ENCODE data around the gene PLA2G15. TPM values are rescaled to one million over a fixed set of nuclear protein-coding genes. Genes with fewer than 3 reads are reported as not detected.

The PLA2G15 gene
- polyA plus RNA-seq, 1 donor, result 36.7 TPM

- no peak for DNase-seq
These were observed 11.9 kb upstream of the PLA2G15 start for GRCh38 chr16:68233085-68233834.

GRCh38 chr16:68233835-68234187 lies 11.4 kb upstream of the PLA2G15 start:
- DNase-seq, result no peak

DNA sequence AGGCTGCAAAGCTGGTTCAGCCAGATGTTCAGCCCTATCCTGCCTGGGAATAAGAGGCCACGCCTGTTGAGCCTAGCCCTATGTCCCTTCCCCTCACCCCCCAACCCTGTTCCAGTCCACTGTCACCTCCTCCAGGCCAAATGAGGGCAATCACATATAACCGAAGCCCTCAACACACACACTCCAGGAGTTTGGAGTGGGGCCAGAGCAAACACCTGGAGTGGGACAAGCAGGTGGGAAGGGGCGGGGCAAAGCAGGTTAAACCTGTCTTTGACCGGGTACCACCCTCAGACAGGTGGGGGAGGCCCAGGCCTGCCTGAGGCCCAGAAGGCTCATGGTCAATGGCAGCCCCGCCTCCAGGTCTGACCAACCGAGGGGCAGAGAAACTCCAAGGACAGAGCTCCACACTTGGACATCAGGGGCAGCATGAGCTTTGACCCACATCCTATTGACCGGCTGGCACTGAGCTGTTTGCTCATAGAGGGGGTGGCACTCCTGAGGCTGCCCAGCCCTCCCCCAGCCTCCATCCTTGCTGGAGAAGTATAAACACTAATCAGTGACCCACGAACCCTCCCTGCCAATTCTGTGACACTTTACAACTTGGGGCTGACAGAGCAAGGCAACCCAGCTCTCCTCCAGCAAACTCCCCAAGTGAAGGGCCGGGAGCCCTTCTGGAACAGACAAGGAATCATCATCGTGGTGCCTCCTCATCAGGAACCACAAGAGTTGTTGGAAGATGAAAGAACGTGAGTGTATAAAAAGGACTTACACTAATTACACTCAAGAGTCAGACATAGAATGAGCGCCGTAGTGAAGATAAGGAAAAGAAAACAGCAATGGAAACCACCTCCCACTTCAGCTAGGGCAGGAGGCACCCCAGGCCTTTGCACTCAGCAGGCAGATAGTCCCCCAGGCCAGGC lies 10.7 kb upstream of the PLA2G15 start:
- DNase-seq, result no peak

GRCh38 chr16:68235108-68235886 lies 9.9 kb upstream of the PLA2G15 start:
- DNase-seq, result no peak

DNA sequence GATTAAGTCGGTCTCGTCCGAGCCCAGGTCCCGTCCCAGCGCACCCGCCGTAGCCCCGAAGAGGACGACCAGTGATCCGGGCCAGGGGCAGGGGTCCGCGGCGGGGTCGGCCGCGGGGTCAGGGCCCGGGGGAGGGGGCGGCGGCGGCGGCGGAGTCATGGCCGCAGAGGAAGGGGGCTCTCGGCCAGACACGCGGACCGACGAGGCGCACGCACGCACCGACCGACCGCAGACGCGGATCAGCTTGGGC lies 9.4 kb upstream of the PLA2G15 start, which contains the start of gene ESRP2:
Gene ESRP2, minus strand, starts transcription at position 241 of the 250 bp plus-strand sequence. Its CDS starts 82 bp downstream, at position 159.
- no peak for DNase-seq

DNA sequence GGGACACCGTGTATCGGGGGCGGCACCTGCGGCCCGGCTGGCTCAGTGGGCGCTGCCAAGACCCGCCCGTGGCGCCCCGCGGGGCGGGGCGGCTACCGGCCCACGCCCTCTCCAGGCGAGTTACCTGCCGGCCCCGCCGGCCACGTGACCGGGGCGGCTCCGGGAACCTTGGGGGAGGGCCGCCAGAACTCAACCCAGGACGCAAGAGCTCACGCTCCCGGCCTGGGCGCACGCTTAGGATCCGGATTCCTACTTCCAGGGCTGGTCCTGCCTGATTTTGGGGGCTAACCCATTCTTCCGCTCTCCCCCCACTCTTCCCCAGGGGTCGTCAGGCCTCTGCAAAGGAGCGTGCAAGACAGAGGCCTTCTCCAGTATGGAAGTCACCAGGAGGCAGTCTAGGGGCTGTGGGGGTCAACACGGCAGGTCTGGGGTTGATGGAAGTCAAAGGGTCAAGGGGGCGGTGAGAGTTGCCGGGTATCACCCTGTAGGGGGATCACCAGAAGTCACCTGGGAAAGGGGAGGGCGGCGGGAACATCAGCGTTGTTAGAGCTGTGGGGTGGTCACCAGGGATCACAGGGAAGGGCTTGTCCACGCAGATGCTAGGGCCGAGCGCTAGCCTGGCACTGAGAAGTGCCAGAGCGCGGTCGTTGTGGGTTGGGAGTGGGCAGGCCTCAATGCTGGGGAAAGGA lies 8.9 kb upstream of the PLA2G15 start:
- no peak for DNase-seq

- DNase-seq, result no peak
These were observed 8.3 kb upstream of the PLA2G15 start for GRCh38 chr16:68236826-68237242.

DNA sequence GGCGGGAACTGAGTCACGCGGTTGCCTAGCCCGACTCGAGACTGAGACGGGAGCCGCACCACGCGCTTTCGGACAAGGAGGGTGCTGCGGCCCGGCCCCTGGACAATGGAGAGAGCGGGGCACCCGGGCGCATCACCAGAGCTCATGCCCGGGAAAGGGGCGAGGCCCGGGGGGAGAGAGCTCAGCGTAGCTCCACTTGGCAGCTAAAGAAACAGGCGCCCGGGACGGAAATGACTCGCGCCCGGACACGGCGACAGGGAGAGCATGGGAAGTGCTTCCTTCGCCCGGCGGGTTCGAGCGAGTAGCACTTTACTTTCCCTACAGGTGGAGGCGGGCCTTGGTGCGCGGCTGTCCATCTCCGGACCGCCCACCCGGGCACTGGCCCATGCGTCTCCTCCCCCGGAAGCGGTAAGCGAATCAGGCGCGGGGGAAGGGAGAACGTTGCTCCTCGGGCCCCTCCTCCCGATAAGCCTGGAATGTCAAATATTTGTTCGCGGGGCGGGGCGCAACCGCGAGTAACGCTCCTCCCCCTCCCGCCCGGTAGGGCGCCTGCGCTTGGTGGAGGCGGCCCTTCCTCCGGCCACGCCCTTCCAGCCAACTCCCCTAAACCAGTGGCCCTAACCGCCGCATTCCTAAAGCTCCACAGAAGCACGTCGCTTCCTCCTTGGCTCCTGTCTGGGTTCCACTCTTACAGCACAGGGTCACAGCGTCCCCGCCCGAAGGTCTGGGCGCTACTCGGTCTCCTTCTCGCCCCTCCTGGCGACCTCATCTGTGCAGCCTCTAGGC lies 7.7 kb upstream of the PLA2G15 start:
- DNase-seq, result peak; percentile 95

DNA sequence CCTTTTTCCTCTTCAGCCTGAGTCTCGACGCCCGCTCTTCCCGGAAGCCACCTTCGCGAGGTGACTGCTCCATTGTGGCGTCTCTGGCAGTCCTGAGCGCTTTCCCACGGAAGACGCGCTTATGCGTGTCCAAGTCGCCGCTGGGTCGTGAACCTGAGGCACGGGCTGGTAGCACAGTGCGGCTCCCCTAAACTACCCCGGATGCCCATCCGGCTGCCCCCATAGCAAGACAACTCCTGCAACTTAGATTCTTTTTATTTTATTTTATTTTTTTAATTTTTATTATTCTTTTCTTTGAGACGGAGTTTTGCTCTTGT lies 7.2 kb upstream of the PLA2G15 start:
- no peak for DNase-seq

- DNase-seq, result no peak
These were observed 3.1 kb upstream of the PLA2G15 start for GRCh38 chr16:68242085-68242484.

DNA sequence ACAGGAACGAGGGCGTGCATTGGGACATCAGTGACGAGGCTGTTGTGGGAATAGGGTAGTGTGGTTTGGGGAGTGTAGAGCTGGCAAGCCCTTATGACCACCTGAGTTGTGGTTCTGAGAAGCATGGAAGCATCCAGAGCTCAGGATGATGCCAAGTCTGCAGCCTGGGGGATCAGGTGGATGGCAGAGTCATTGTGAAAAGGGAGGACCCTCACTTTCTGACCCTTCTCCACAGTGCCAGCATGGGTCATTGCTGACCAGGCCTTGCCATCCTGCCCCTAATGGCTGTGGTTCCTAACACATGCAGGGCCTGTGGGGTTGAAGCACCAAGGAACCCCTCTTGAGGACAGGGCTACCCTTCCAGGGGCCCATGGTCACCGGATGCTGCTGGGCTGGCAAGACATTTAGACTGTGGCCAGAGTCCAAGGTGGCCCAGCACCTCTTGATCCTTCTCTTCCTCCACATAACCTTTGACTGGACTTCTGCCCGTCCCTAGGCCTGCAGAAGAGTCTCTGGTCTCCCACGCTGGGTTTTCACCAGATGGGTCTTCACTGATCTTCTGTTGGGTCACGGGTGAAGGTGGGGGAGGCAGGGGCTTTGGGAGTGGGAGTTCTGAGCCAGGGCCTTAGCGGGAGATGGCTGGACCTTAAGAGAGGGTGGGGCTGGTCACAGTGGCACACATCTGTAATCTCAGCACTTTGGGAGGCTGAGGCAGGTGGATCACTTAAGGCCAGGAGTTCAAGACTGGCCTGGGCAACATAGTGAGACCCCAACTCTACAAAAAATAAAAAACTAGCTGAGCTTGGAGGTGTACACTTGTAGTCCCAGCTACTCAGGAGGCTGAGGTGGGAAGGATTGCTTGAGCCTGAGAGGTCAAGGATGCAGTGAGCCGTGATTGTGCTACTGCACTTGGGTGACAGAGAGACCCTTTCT lies 2.0 kb upstream of the PLA2G15 start:
- DNase-seq, result no peak

GRCh38 chr16:68244481-68244902 lies 681 bp upstream of the PLA2G15 start:
- no peak for DNase-seq

DNA sequence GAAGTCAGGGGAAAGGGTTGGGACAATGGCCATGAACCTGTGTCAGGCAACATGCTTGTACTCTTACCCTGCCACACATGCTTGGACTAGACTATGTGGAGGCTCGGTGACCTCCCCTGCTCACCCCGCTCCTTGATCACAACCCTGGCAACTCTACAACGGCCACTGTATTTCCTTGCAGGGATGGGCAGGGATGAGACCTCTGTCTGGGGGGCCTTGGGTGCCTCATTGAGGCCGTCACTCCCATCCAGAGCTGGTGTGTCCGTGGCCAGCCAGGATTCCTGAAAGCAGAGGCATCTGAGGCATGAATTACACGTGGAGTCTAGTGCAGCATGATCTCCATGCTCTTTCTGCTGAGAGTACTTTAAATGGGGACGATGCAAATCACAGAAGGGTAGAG lies 948 bp downstream of the PLA2G15 start:
- no peak for DNase-seq

GRCh38 chr16:68246666-68247065 lies 1.5 kb downstream of the PLA2G15 start:
- DNase-seq, result no peak

- DNase-seq, result no peak
These were observed 2.2 kb downstream of the PLA2G15 start for GRCh38 chr16:68247400-68247799.

DNA sequence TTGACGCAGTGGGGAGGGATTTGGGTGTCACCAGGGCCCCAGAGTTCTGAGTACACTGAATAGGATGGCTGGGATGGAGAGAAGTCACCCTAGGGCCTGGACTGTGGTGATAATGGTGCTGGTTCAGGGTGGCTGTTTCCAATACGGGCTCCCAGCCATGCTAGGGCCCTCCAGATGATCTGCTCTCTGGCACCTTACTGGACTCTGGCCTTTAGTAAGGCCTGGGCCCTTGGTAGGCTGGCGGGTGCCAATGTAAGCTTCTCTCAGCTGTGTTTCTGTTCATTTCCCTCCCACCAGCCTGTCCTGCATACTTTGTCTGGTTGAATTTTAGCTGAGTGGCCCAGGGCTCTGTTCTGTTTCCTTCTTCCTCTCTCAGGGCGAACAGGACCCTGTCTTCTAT lies 2.8 kb downstream of the PLA2G15 start:
- DNase-seq, result no peak

DNA sequence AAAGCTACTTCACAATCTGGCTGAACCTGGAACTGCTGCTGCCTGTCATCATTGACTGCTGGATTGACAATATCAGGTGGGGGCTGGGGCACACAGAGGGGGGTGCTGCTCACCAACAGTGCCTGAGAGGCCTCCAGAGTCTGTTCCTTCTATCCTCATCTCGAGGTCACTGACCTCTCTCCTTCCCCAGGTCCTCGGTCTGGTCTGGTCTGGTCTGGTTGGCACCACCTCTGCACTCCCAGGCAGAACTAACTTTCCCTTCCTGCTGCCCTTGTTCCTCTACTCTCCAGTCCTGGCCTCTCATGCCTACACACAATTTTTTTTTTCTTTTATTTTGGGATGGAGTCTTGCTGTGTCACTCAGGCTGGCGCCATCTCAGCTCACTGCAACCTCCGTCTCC lies 4.2 kb downstream of the PLA2G15 start:
- no peak for DNase-seq

DNA sequence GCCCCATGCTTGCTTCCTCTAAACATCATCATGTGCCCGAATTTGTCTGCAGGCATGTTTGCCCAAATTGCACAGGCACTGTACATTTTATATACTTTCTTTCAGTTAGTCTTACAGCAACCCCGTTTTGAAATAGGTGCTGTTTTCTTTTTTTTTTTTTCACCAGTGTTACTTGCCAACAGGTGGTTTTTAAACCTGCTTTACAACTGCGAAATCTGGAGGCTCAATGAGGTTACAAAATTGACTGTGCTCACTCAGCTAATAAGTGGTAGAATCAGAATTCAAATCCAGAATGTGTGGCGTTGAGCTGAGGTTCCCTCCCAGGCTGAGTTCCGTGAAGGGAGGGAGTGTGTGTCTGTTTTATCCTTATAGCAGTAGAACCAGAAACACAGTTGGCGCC lies 5.8 kb downstream of the PLA2G15 start:
- no peak for DNase-seq

GRCh38 chr16:68251832-68252231 lies 6.7 kb downstream of the PLA2G15 start:
- no peak for DNase-seq

DNA sequence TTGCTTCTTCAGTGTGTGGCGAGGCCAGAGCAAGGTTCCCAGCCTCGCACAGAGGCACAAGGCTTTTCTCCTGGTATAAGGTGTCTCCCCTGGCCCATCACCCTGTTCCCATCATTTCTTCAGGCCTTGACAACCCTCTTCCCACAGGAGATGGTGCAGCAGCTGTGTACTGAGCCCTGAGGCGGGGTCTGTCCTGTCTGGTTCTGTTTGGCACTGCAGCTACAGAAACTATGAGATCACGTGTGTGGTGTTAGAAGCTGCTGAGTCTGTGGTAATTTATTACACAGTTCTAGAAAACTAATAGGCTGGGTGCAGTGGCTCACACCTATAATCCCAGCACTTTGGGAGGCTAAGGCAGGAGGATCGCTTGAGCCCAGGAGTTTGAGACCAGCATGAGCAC lies 7.2 kb downstream of the PLA2G15 start:
- DNase-seq, result no peak

- DNase-seq, result no peak
These were observed 8.5 kb downstream of the PLA2G15 start for GRCh38 chr16:68253721-68254120.
